ENCODE results near the gene OR11A1.

- TF ChIP-seq, protein P1, sequence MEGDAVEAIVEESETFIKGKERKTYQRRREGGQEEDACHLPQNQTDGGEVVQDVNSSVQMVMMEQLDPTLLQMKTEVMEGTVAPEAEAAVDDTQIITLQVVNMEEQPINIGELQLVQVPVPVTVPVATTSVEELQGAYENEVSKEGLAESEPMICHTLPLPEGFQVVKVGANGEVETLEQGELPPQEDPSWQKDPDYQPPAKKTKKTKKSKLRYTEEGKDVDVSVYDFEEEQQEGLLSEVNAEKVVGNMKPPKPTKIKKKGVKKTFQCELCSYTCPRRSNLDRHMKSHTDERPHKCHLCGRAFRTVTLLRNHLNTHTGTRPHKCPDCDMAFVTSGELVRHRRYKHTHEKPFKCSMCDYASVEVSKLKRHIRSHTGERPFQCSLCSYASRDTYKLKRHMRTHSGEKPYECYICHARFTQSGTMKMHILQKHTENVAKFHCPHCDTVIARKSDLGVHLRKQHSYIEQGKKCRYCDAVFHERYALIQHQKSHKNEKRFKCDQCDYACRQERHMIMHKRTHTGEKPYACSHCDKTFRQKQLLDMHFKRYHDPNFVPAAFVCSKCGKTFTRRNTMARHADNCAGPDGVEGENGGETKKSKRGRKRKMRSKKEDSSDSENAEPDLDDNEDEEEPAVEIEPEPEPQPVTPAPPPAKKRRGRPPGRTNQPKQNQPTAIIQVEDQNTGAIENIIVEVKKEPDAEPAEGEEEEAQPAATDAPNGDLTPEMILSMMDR (IDR thresholded peaks at IDR 0.05): no peak
- TF ChIP-seq EP300 (IDR thresholded peaks at IDR 0.05; ENCODE audit: low read depth): no peak
These were observed 9.4 kb upstream of the OR11A1 start for GRCh38 chr6:29466241-29466640.

Measured in transverse colon (tissue), 3 donors.